Effector CD4-positive, alpha-beta T cell (primary cell): ENCODE data around the gene COL27A1.
"Not testable (repeated sequence)": the region's sequence is repeated elsewhere in the genome, so short reads cannot be mapped to it uniquely, and the experiment has no call there.

Source experiments
- DNase-seq: peaks from one replicate; pipeline ENCODE4 v3.0.0-alpha.2; 2020

COL27A1 gene

GRCh38 chr9:114328937-114329624 lies 173.7 kb downstream of the COL27A1 start:
- DNase-seq, result not testable (repeated sequence)

- not testable (repeated sequence) for DNase-seq
These were observed 174.3 kb downstream of the COL27A1 start, which contains the start of gene ORM2 for GRCh38 chr9:114329625-114330022. TSS of gene ORM2 (plus strand) at chr9:114329869. CDS start at chr9:114329905, 36 bp downstream.

GRCh38 chr9:114330636-114331035 lies 175.3 kb downstream of the COL27A1 start:
- no peak for DNase-seq

GRCh38 chr9:114331229-114332195 lies 176.2 kb downstream of the COL27A1 start:
- DNase-seq, result not testable (repeated sequence)

GRCh38 chr9:114332474-114333040 lies 177.2 kb downstream of the COL27A1 start:
- DNase-seq, result not testable (repeated sequence)

GRCh38 chr9:114333718-114334117 lies 178.4 kb downstream of the COL27A1 start:
- DNase-seq, result not testable (repeated sequence)

GRCh38 chr9:114334490-114334889 lies 179.2 kb downstream of the COL27A1 start:
- DNase-seq, result no peak

GRCh38 chr9:114335745-114336144 lies 180.4 kb downstream of the COL27A1 start:
- no peak for DNase-seq

GRCh38 chr9:114336157-114336556 lies 180.8 kb downstream of the COL27A1 start:
- DNase-seq, result no peak

- DNase-seq, result no peak
These were observed 181.5 kb downstream of the COL27A1 start for GRCh38 chr9:114336699-114337395.

GRCh38 chr9:114338187-114338586 lies 182.8 kb downstream of the COL27A1 start:
- no peak for DNase-seq

GRCh38 chr9:114339130-114339908 lies 184.0 kb downstream of the COL27A1 start:
- peak; percentile 29 for DNase-seq

GRCh38 chr9:114341152-114341830 lies 186.0 kb downstream of the COL27A1 start:
- DNase-seq, result no peak

- DNase-seq, result no peak
These were observed 186.7 kb downstream of the COL27A1 start for GRCh38 chr9:114341991-114342390.

- no peak for DNase-seq
These were observed 187.6 kb downstream of the COL27A1 start for GRCh38 chr9:114342755-114343440.

- no peak for DNase-seq
These were observed 188.3 kb downstream of the COL27A1 start for GRCh38 chr9:114343471-114344187.

- no peak for DNase-seq
These were observed 188.8 kb downstream of the COL27A1 start for GRCh38 chr9:114344188-114344566.

GRCh38 chr9:114344692-114345091 lies 189.4 kb downstream of the COL27A1 start:
- DNase-seq, result no peak

- no peak for DNase-seq
These were observed 190.2 kb downstream of the COL27A1 start for GRCh38 chr9:114345493-114346065.

- no peak for DNase-seq
These were observed 190.8 kb downstream of the COL27A1 start for GRCh38 chr9:114346146-114346545.
